GM12878 (cell line): ENCODE measurements around the gene MAP2K1. TPM values are rescaled to one million over a fixed set of nuclear protein-coding genes. Genes with fewer than 3 reads are reported as not detected.

ENCODE experiments used
- ATAC-seq: fragments of 200-7000 bp; cut with Tn5 transposase; 3 replicates; pipeline ENCODE4 v1.9.1; 2020; ENCODE audit warnings: mild to moderate bottlenecking, moderate library complexity
- BruUV-seq: library from RNA; stranded (reverse); fragments of 400-500 nt; replicated peaks from 2 replicates; lab custom pipeline; 2021; lab: Mats Ljungman, UMichigan
- CTCF ChIA-PET: fragments of 300-600 bp; sonication (Branson Sonifier 250); formaldehyde crosslinking; extraction: SDS; loops from one replicate; lab custom pipeline; 2021; ENCODE audit warnings: inconsistent platforms; lab: Yijun Ruan, JAX
- POLR2A ChIA-PET: fragments of 350-600 bp; formaldehyde crosslinking; extraction: SDS; loops from one replicate; lab custom pipeline; 2021; ENCODE audit warnings: inconsistent platforms; lab: Charles Lee
- RAD21 ChIA-PET: fragments of 300-600 bp; sonication (Branson Sonifier 250); formaldehyde crosslinking; loops from one replicate; lab custom pipeline; 2023; ENCODE audit warnings: antibody characterized with exemption; ENCODE audit not compliant: unreplicated experiment; lab: Charles Lee
- SMC1A ChIA-PET: fragments of 300-600 bp; sonication (Branson Sonifier 250); formaldehyde crosslinking; loops from one replicate; lab custom pipeline; 2023; ENCODE audit not compliant: unreplicated experiment, uncharacterized antibody; lab: Charles Lee
- DNase-seq: peaks from one replicate; pipeline ENCODE4 v3.0.0-alpha.2; 2011; ENCODE audit warnings: low read depth, low spot score
- FAIRE-seq: peaks from 3 replicates; lab custom pipeline; 2011; peaks lifted over from hg19 to GRCh38; lab: Jason Lieb, UNC
- H2AFZ ChIP-seq: 2 replicates; pipeline ENCODE4 v1.6.0; 2011; ENCODE audit warnings: low read depth, low read length, control low read depth; ENCODE audit not compliant: control insufficient read depth
- H3K27ac ChIP-seq: 2 replicates; pipeline ENCODE4 v1.5.1; 2011; ENCODE audit warnings: control low read depth; ENCODE audit not compliant: control insufficient read depth, insufficient read depth
- H3K27me3 ChIP-seq, 2 experiments: replicated peaks in 1 of 2; 2 replicates each; pipeline versions ENCODE4 v1.6.0 to v1.6.1; 2011; ENCODE audit warnings: low read length in 1 of 2; ENCODE audit not compliant: control insufficient read depth in 2 of 2, insufficient read depth in 2 of 2
- H3K36me3 ChIP-seq, 2 experiments: 2 replicates each; pipeline ENCODE4 v1.5.1; 2011; ENCODE audit warnings: low read length in 1 of 2; ENCODE audit not compliant: control insufficient read depth in 2 of 2, insufficient read depth in 2 of 2
- H3K4me1 ChIP-seq: 2 replicates; pipeline ENCODE4 v1.6.1; 2011; ENCODE audit warnings: mild to moderate bottlenecking, low read length, moderate library complexity, mixed read lengths; ENCODE audit not compliant: control insufficient read depth, insufficient read depth
- H3K4me2 ChIP-seq: 2 replicates; pipeline ENCODE4 v1.6.0; 2011; ENCODE audit warnings: control low read depth; ENCODE audit not compliant: control insufficient read depth, insufficient read depth
- H3K4me3 ChIP-seq: fragments of 200-600 bp; sonication (generic); 2 replicates; pipeline ENCODE4 v1.5.1; 2016
- H3K79me2 ChIP-seq: 2 replicates; pipeline ENCODE4 v1.6.0; 2011; ENCODE audit warnings: low read length; ENCODE audit not compliant: control insufficient read depth, insufficient read depth
- H3K9ac ChIP-seq: 2 replicates; pipeline ENCODE4 v1.8.0; 2011; ENCODE audit warnings: low read length, control low read depth, mixed read lengths; ENCODE audit not compliant: control insufficient read depth, insufficient read depth
- H3K9me3 ChIP-seq: replicated peaks from 3 replicates; pipeline ENCODE4 v1.5.1; 2011; ENCODE audit warnings: mild to moderate bottlenecking, low read length; ENCODE audit not compliant: control insufficient read depth, insufficient read depth
- H4K20me1 ChIP-seq: 2 replicates; pipeline ENCODE4 v1.6.0; 2011; ENCODE audit not compliant: control insufficient read depth, insufficient read depth
- CBX3 ChIP-seq: fragments of 200-600 bp; sonication (generic); IDR thresholded peaks from 2 replicates; pipeline ENCODE4 v1.6.1; 2016; ENCODE audit warnings: low read depth, borderline replicate concordance
- ELK1 ChIP-seq: IDR thresholded peaks from 2 replicates; pipeline ENCODE4 v1.6.1; 2012; ENCODE audit warnings: low read depth, low read length, improper control_type of control experiment
- ETV6 ChIP-seq, 2 experiments: fragments of 450-650 bp in 1 of 2; IDR thresholded peaks in 1 of 2; conservative IDR thresholded peaks in 1 of 2; 2 replicates each; pipeline ENCODE4 v1.6.1; 2014; ENCODE audit warnings: antibody characterized with exemption in 1 of 2, borderline replicate concordance in 1 of 2, low read depth in 1 of 2, mild to moderate bottlenecking in 1 of 2, moderate library complexity in 1 of 2
- EZH2 ChIP-seq: IDR thresholded peaks from 2 replicates; pipeline ENCODE4 v1.6.1; 2012; ENCODE audit warnings: low read depth, mild to moderate bottlenecking, control low read depth, inconsistent platforms, low read length, borderline replicate concordance; ENCODE audit not compliant: control insufficient read depth
- FOS ChIP-seq: IDR thresholded peaks from 3 replicates; pipeline ENCODE4 v1.6.1; 2011; ENCODE audit warnings: borderline replicate concordance; ENCODE audit not compliant: insufficient read length; ENCODE audit errors: extremely low read depth
- FOXK2 ChIP-seq: fragments of 450-650 bp; IDR thresholded peaks from 2 replicates; pipeline ENCODE4 v1.6.1; 2017; ENCODE audit warnings: mild to moderate bottlenecking, moderate library complexity
- GABPA ChIP-seq: IDR thresholded peaks from 2 replicates; pipeline ENCODE4 v1.6.1; 2014; ENCODE audit warnings: antibody characterized with exemption, low read depth, mild to moderate bottlenecking, inconsistent platforms
- HCFC1 ChIP-seq: fragments of 150-350 bp; IDR thresholded peaks from 2 replicates; pipeline ENCODE4 v1.6.1; 2014; ENCODE audit warnings: low read length
- JUNB ChIP-seq: IDR thresholded peaks from 2 replicates; pipeline ENCODE4 v1.6.1; 2016; ENCODE audit warnings: antibody characterized with exemption, mild to moderate bottlenecking
- JUND ChIP-seq: IDR thresholded peaks from 2 replicates; pipeline ENCODE4 v1.6.1; 2012; ENCODE audit warnings: low read depth, mild to moderate bottlenecking, low read length, improper control_type of control experiment, moderate library complexity
- KDM1A ChIP-seq: fragments of 200-600 bp; sonication (generic); IDR thresholded peaks from 2 replicates; pipeline ENCODE4 v1.6.1; 2016; ENCODE audit warnings: borderline replicate concordance
- MYC ChIP-seq: IDR thresholded peaks from 2 replicates; pipeline ENCODE4 v1.6.1; 2011; ENCODE audit warnings: mild to moderate bottlenecking, low read length, moderate library complexity, inconsistent platforms; ENCODE audit not compliant: insufficient read depth, insufficient replicate concordance, insufficient read length, severe bottlenecking
- NFYA ChIP-seq: IDR thresholded peaks from 2 replicates; pipeline ENCODE4 v1.6.1; 2011; ENCODE audit warnings: low read depth, mild to moderate bottlenecking, low read length, improper control_type of control experiment, borderline replicate concordance
- PKNOX1 ChIP-seq: fragments of 450-650 bp; IDR thresholded peaks from 2 replicates; pipeline ENCODE4 v1.6.1; 2016; ENCODE audit warnings: mild to moderate bottlenecking
- PML ChIP-seq: IDR thresholded peaks from 2 replicates; pipeline ENCODE4 v1.6.1; 2012; ENCODE audit warnings: low read length, inconsistent platforms
- RELA ChIP-seq: fragments of 450-650 bp; IDR thresholded peaks from 2 replicates; pipeline ENCODE4 v1.8.0; 2014; ENCODE audit warnings: borderline replicate concordance; ENCODE audit not compliant: partially characterized antibody
- RFX5 ChIP-seq: IDR thresholded peaks from 2 replicates; pipeline ENCODE4 v1.6.1; 2011; ENCODE audit warnings: low read depth, low read length, improper control_type of control experiment
- RUNX3 ChIP-seq: IDR thresholded peaks from 2 replicates; pipeline ENCODE4 v1.6.1; 2012; ENCODE audit warnings: low read length, inconsistent platforms
- SMAD5 ChIP-seq: IDR thresholded peaks from 2 replicates; pipeline ENCODE4 v1.6.1; 2016; ENCODE audit warnings: antibody characterized with exemption, low read depth
- SREBF2 ChIP-seq: IDR thresholded peaks from 2 replicates; pipeline ENCODE4 v1.6.1; 2012; ENCODE audit warnings: mild to moderate bottlenecking, low read length
- STAT3 ChIP-seq: IDR thresholded peaks from 2 replicates; pipeline ENCODE4 v1.6.1; 2011; ENCODE audit warnings: low read depth, low read length, improper control_type of control experiment
- TCF12 ChIP-seq: IDR thresholded peaks from 2 replicates; pipeline ENCODE4 v1.6.1; 2011; ENCODE audit warnings: low read depth, mild to moderate bottlenecking, low read length
- TCF3 ChIP-seq: IDR thresholded peaks from 2 replicates; pipeline ENCODE4 v1.6.1; 2012; ENCODE audit warnings: low read depth, mild to moderate bottlenecking, low read length, borderline replicate concordance; ENCODE audit not compliant: insufficient read depth
- ZBED1 ChIP-seq: IDR thresholded peaks from 2 replicates; pipeline ENCODE4 v1.6.1; 2016; ENCODE audit warnings: borderline replicate concordance
- ZNF622 ChIP-seq: fragments of 450-650 bp; IDR thresholded peaks from 2 replicates; pipeline ENCODE4 v1.6.1; 2017; ENCODE audit warnings: mild to moderate bottlenecking, inconsistent platforms
- WGBS: methylation state at CpG from one replicate; pipeline ENCODE4 v1.1.6; 2016; ENCODE audit warnings: low lambda C conversion rate; ENCODE audit not compliant: insufficient replicate concordance, insufficient coverage; ENCODE audit errors: missing lambda C conversion rate; 5-methylcytosine and 5-hydroxymethylcytosine counted together
- in situ Hi-C: fragments of 300-500 bp; cut with MboI; formaldehyde crosslinking; loops from 9 replicates; pipeline ENCODE4 v1.14.3; 2018; ENCODE audit warnings: mixed read lengths
- intact Hi-C: fragments of 100-400 bp; cut with micrococcal nuclease; formaldehyde crosslinking; loops from one replicate; pipeline ENCODE4 v1.14.2; 2022; ENCODE audit not compliant: unreplicated experiment
- polyA plus RNA-seq, 11 experiments: library from polyadenylated mRNA; depleted of rRNA in 4 of 11; unstranded in 6 of 11; stranded (reverse) in 5 of 11; fragments of >200 nt; fragmentation: Nextera tagmentation in 4 of 11; fragmentation: Illumina TruSeq in 1 of 11; extraction: Ambion mirVana in 4 of 11; extraction: Trizol in 1 of 11; gene quantifications; 1 replicate in 1 of 11; 2 replicates in 10 of 11; pipeline versions ENCODE4 v1.2.1 to v1.2.3, GENCODE V29; 2011 to 2016; ENCODE audit warnings: inconsistent platforms in 2 of 11, missing spikeins in 2 of 11, low read depth in 1 of 11
- total RNA-seq, 4 experiments: library from RNA; depleted of rRNA in 3 of 4; stranded (reverse); fragments of >200 nt in 3 of 4; fragmentation: Illumina TruSeq in 1 of 4; extraction: Trizol in 1 of 4; gene quantifications; 2 replicates each; pipeline versions ENCODE4 v1.2.1 to v1.2.3, GENCODE V29; 2013 to 2021

MAP2K1 gene
- total and polyA plus RNA-seq, 10 of the 15 experiments (the other 5 are each of a cell fraction or from before 2014, with no cell fraction given), result 11.2 to 112 (median 56.6) TPM

DNA sequence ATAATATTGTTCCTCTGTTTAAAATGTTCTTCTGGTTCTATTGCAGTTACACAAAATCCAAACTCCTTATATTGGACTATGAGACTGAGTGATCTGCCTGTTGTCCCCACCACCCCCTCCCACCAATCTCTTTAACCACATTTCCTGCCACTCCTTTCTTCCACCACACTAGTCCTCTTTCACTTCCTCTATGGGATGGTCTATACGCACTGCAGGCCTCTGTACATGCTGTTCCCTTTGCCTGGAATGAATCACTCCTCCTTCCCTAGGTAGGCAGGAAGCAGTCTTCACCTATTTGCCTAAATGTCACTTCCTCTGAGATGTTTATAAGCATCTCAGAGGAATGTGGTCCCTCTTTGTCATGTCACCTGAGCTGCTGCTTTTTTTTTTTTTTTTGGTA, 4.0 kb downstream of the MAP2K1 start:
- Histone ChIP-seq H3K4me1 (peaks cover 23% of the 10 kb centered on the region; the same call in 1 of the 2 replicates), H4K20me1 (no peaks in the 10 kb centered on the region), H3K79me2 (peaks cover 94% of the 10 kb centered on the region), H3K27ac (peak overlapping the region; percentile 78), H3K9me3 (no peaks in the 10 kb centered on the region), H2AFZ (no peak overlapping the region), H3K27me3 (no peaks in the 10 kb centered on the region), H3K4me3 (peak overlapping the region; percentile 100), H3K9ac (peak overlapping the region; percentile 9; the same call in 1 of the 2 replicates), H3K4me2 (peak overlapping the region; percentile 52), H3K36me3 (no peaks in the 10 kb centered on the region)
- intact Hi-C loops (loop anchor here (1.0 to 2.0 kb wide), 4 partner anchors 14 to 108 kb away; no protein-coding TSS in a partner anchor), in situ Hi-C loops (no loop called here)
- CTCF ChIA-PET, result interaction anchor here (0.6 to 5.5 kb wide), 4 partner anchors 12 to 108 kb away, joined by 3 to 90 read pairs (median 36); partner anchors contain the start of gene SNAPC5
- SMC1A ChIA-PET, result interaction anchor here (0.7 to 6.8 kb wide), 12 partner anchors 11 to 114 kb away, joined by 3 to 53 read pairs (median 6); partner anchors contain the start of genes RPL4 and ZWILCH
- peak; percentile 78 for DNase-seq
- no TSS peak for BruUV-seq
- ATAC-seq, result peak; percentile 22
- 0% methylated on average over 1 of the region's 1 CpG for whole genome bisulfite sequencing
- POLR2A ChIA-PET, result interaction anchor here (0.5 to 9.7 kb wide), 6 partner anchors 9 to 534 kb away, joined by 3 to 120 read pairs (median 5); partner anchors contain the start of gene SNAPC5
- RAD21 ChIA-PET, result interaction anchor here (0.9 to 7.6 kb wide), 3 partner anchors 12 to 114 kb away, joined by 3 to 119 read pairs (median 3); partner anchors contain the start of gene ZWILCH
- FAIRE-seq, result peak; percentile 56
- no peak for TF ChIP-seq SREBF2
- peak; percentile 100 for TF ChIP-seq RUNX3
- TF ChIP-seq CBX3, result no peak
- TF ChIP-seq TCF12, result peak; percentile 70; the same call in 1 of the 2 replicates
- no peak for TF ChIP-seq NFYA
- TF ChIP-seq GABPA, result no peak
- peak; percentile 81; the same call in 1 of the 2 replicates for TF ChIP-seq ZBED1
- no peak for TF ChIP-seq MYC
- TF ChIP-seq JUNB, result peak; percentile 75
- no peak for TF ChIP-seq HCFC1
- TF ChIP-seq PML, result peak; percentile 5; the same call in 1 of the 2 replicates
- TF ChIP-seq JUND, result no peak
- TF ChIP-seq EZH2, result no peak
- TF ChIP-seq STAT3, result no peak
- TF ChIP-seq SMAD5, result no peak
- TF ChIP-seq ELK1, result no peak
- TF ChIP-seq ETV6 (conservative IDR thresholded peaks at IDR 0.05 in 1 of 2, IDR thresholded peaks at IDR 0.05 in 1 of 2; ENCODE audit: borderline replicate concordance in 1 of 2, low read depth in 1 of 2), result peak in 1 of 2 experiments; percentile 99; a peak in 2 of 4 replicates
- TF ChIP-seq TCF3, result peak; percentile 34; the same call in 1 of the 2 replicates
- no peak for TF ChIP-seq KDM1A
- peak; percentile 39 for TF ChIP-seq PKNOX1
- TF ChIP-seq ZNF622, result no peak
- no peak for TF ChIP-seq RFX5
- no peak for TF ChIP-seq FOXK2
- no peak for TF ChIP-seq RELA
- TF ChIP-seq FOS, result no peak
